Measurements from ENCODE around the gene NCAPG2.

NCAPG2 gene

GRCh38 chr7:158601090-158601489, 103.5 kb downstream of the NCAPG2 start:
- DNase-seq = no peak

GRCh38 chr7:158596745-158597144, 107.9 kb downstream of the NCAPG2 start:
- no peak for DNase-seq

- no peak for DNase-seq
Measured at GRCh38 chr7:158596309-158596708, 108.3 kb downstream of the NCAPG2 start.

GRCh38 chr7:158595068-158595467, 109.5 kb downstream of the NCAPG2 start:
- peak in 2 of 5 experiments; percentile 4 to 48 for DNase-seq

DNA sequence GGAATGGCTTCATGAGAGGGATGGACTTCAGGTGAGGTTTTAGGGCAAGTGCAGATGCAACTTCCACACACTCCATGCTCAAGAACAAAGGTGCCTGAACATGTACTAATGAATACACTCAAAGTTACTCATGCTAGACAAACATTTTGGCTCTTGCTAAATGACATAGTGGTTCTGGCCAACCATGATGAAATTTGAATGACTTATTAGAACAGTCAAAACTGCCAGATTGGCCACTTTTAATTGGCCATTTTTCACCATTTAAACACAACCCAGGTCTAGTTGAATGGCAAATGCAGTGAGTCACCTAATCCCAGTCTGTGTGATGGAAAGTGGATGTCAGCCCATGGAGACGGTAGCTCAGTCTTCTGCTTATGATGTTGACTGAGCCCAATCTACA, 112.1 kb downstream of the NCAPG2 start:
- no peak for DNase-seq

DNA sequence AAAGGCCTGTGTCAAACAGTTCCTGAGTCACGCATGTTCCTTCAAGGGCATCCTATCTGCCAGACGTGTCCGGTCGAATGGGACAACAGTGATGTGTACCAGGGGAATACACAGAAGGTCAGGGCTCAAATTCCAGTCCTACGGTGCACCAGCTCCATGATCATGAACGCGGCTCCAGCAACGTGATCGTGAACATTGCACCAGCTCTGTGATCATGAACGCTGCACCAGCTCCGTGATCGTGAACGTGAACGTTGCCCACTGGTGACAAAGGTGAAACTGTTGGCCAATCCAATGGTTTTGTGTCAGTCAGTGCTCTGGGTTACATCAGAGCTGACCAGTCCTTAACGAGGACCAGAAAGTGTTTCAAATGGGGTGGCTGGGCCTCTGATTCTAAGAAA, 112.7 kb downstream of the NCAPG2 start:
- no peak for DNase-seq

DNA sequence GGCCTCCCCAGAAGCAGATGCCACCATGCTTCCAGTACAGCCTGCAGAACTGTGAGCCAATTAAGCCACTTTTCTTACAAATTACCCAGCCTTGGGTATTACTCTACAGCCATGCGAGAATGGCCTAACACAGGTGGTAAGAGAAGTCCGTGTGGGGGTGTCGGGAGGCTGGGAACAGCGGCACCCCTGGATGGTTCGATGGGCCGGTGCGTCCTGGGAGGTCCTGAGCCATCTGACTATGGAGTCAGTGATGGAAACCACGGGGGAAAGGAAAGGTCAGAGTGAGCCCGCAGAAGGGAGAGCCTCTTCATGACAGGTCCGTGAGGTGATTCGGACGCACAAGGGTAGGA, 114.4 kb downstream of the NCAPG2 start:
- DNase-seq = no peak

DNA sequence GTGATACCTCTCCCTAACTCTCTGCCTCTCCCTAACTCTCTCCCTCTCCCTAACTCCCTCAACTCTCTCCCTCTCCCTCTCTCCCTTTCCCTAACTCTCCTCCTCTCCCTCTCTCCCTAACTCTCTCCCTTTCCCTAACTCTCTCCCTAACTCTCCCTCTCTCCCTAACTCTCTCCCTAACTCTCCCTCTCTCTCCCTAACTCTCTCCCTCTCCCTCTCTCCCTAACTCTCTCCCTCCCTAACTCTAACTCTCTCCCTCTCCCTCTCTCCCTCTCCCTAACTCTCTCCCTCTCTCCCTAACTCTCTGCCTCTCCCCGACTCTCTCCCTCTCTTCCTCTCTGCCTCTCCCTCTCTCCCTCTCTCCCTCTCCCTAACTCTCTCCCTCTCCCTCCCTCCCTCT, 115.0 kb downstream of the NCAPG2 start:
- DNase-seq = no peak

GRCh38 chr7:158588878-158589442, 115.6 kb downstream of the NCAPG2 start:
- DNase-seq = no peak

- DNase-seq = no peak
Measured at GRCh38 chr7:158588085-158588877, 116.3 kb downstream of the NCAPG2 start.

GRCh38 chr7:158587162-158588084, 117.2 kb downstream of the NCAPG2 start, which contains the start of gene PTPRN2:
Gene PTPRN2, minus strand, starts transcription at chr7:158587823.
- DNase-seq = peak; percentile 17 to 61 (median 57)

DNA sequence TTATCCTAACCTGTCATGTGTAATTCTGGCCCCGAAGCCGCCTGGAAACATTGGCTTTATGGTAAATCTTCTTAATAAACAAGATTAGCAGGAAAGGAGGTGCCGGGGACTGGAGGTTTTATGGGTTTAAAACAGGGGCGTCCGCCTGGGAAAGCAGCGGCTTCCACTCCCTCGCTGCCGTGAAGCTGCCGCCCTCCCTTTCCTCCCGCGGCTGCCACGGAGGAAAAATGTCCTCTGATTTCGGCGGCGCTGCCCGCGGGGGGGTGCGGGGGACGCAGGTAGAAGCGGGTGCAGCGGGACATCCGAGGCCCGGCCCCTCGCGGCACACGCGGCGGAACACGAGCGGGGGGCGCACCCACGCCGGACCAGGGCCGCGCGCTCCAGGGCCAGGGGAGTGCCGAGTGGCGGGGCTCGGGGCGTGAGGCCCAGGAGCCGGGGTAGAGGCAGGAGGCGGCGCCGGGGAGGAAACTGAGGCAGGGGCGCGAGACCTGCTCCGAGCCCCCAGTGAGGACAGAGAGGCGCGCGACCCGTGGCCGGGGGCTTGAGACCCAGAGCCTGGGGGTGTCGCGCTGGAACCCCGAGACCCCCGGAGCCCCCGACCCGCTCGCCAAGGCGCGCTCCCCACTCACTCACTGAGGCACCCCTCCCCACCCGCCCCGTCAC, 118.0 kb downstream of the NCAPG2 start:
- DNase-seq = no peak

- no peak for DNase-seq
Measured at GRCh38 chr7:158585721-158586498, 118.7 kb downstream of the NCAPG2 start.

DNA sequence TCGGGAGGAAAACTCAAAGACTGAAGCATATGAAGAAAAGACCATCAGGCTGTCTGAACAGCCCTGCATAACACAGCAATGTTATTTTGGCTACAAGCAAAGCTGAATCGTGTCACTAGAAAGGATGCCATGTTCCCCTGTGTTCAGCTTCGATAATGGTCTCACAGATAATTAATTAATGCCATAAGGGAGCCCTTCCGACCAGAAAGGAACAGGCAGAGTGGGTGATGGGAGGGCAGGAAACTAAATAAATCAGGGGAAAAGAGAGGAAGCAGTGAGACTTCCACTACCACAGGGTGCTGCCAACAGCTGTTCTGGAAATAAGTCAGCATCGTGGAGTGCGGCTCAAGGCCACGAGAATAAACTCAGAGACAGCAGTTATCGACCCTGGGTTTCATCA, 120.2 kb downstream of the NCAPG2 start:
- no peak for DNase-seq

- DNase-seq = no peak
Measured at GRCh38 chr7:158583810-158584209, 120.8 kb downstream of the NCAPG2 start.

- DNase-seq = no peak
Measured at GRCh38 chr7:158583143-158583542, 121.5 kb downstream of the NCAPG2 start.

DNA sequence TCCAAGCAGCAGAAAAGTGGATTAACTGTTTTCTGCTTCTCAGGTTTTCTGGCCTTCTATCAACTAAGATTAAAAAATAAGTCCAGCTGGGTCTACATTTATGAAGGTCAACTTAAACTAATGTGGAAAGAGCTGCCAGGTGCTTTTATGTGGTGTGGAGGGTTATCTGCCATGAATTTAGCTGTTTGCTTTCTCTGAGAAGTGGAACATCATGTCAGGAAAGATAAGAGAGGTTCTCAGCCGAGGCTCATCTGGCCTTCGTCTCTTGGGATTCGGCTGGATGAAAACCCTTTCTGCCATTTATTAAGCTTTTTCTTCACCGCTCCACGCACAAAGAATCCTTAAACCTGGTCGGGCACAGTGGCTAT, 122.5 kb downstream of the NCAPG2 start:
- DNase-seq = no peak

DNA sequence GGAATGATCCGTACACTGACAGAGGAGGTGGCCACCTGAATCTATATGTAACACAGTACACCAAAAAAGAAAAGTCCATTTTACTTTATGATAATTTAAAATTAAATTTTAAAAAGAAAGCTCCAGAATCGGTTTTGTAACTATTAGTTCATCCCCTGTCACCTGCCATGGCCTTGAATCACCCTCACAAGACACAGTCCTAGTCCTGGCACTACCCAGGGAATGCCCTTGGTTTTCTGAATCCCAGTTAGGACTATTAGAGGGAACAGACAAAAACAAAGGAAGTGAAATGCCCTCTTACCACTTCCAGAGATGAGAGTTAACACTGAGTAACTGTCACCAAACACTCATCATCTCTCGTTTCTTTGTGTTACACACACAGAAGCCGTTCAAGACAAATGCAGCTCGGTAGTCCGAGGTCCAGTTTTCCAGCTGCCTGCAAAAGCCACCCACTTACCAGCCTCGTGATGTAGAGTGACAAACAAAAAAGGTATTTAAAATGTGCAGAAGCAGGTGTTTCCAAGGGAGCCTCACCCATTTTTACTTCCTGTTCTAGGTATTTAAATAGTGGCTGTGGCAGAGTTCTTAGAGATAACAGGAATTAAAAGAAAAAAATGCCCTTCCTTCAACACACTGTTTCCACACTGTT, 123.0 kb downstream of the NCAPG2 start:
- no peak for DNase-seq

Measured in T-helper 2 cell (primary cell).